SK-N-SH (cell line): ENCODE measurements around the gene LRRC58.

ENCODE experiments used
- CHD2 ChIP-seq: fragments of 150-350 bp; IDR thresholded peaks from 2 replicates; pipeline ENCODE4 v1.6.1; 2018; ENCODE audit warnings: low read length; ENCODE audit not compliant: partially characterized antibody
- EZH2phosphoT487 ChIP-seq: fragments of 200-600 bp; sonication (generic); IDR thresholded peaks from 2 replicates; pipeline ENCODE4 v1.6.1; 2017; ENCODE audit warnings: low read depth, mixed run types, mild to moderate bottlenecking, antibody characterized with exemption, moderate library complexity, borderline replicate concordance
- FOXM1 ChIP-seq: IDR thresholded peaks from 2 replicates; pipeline ENCODE4 v1.4.0; 2012; ENCODE audit warnings: low read depth, mild to moderate bottlenecking
- MEF2A ChIP-seq: IDR thresholded peaks from 2 replicates; pipeline ENCODE4 v1.4.0; 2012; ENCODE audit warnings: low read depth, borderline replicate concordance
- NFIC ChIP-seq: IDR thresholded peaks from 2 replicates; pipeline ENCODE4 v1.4.0; 2012; ENCODE audit warnings: borderline replicate concordance
- POLR2AphosphoS5 ChIP-seq: IDR thresholded peaks from 2 replicates; pipeline ENCODE4 v1.6.1; 2012; ENCODE audit warnings: low read depth, low read length
- REST ChIP-seq: IDR thresholded peaks from 2 replicates; pipeline ENCODE4 v1.6.1; 2012; ENCODE audit warnings: mild to moderate bottlenecking, low read depth, low read length, moderate library complexity
- RXRA ChIP-seq: IDR thresholded peaks from 2 replicates; pipeline ENCODE4 v1.4.0; 2012; ENCODE audit warnings: low read depth, mild to moderate bottlenecking, borderline replicate concordance
- TEAD4 ChIP-seq: IDR thresholded peaks from 2 replicates; pipeline ENCODE4 v1.4.0; 2012; ENCODE audit warnings: mild to moderate bottlenecking, borderline replicate concordance; ENCODE audit not compliant: insufficient read depth
- TF ChIP-seq, protein P1 (sequence below): fragments of 200-600 bp; sonication (generic); IDR thresholded peaks from 2 replicates; pipeline ENCODE4 v1.6.1; 2017; ENCODE audit warnings: antibody characterized with exemption, mild to moderate bottlenecking, moderate library complexity
- TF ChIP-seq, protein P2 (sequence below): IDR thresholded peaks from 2 replicates; pipeline ENCODE4 v1.4.0; 2012; ENCODE audit warnings: low read depth, borderline replicate concordance
- TF ChIP-seq, protein P3 (sequence below): IDR thresholded peaks from 2 replicates; pipeline ENCODE4; 2012
- TF ChIP-seq, protein P4 (sequence below): IDR thresholded peaks from 2 replicates; pipeline ENCODE4 v1.4.0; 2012; ENCODE audit warnings: low read depth

- TF ChIP-seq, protein P1, sequence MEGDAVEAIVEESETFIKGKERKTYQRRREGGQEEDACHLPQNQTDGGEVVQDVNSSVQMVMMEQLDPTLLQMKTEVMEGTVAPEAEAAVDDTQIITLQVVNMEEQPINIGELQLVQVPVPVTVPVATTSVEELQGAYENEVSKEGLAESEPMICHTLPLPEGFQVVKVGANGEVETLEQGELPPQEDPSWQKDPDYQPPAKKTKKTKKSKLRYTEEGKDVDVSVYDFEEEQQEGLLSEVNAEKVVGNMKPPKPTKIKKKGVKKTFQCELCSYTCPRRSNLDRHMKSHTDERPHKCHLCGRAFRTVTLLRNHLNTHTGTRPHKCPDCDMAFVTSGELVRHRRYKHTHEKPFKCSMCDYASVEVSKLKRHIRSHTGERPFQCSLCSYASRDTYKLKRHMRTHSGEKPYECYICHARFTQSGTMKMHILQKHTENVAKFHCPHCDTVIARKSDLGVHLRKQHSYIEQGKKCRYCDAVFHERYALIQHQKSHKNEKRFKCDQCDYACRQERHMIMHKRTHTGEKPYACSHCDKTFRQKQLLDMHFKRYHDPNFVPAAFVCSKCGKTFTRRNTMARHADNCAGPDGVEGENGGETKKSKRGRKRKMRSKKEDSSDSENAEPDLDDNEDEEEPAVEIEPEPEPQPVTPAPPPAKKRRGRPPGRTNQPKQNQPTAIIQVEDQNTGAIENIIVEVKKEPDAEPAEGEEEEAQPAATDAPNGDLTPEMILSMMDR = no peak
- TF ChIP-seq, protein P2, sequence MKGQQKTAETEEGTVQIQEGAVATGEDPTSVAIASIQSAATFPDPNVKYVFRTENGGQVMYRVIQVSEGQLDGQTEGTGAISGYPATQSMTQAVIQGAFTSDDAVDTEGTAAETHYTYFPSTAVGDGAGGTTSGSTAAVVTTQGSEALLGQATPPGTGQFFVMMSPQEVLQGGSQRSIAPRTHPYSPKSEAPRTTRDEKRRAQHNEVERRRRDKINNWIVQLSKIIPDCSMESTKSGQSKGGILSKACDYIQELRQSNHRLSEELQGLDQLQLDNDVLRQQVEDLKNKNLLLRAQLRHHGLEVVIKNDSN = 0 out of 2 replicates have a peak, but pooled peaks have one; percentile 12
- TF ChIP-seq, protein P3, sequence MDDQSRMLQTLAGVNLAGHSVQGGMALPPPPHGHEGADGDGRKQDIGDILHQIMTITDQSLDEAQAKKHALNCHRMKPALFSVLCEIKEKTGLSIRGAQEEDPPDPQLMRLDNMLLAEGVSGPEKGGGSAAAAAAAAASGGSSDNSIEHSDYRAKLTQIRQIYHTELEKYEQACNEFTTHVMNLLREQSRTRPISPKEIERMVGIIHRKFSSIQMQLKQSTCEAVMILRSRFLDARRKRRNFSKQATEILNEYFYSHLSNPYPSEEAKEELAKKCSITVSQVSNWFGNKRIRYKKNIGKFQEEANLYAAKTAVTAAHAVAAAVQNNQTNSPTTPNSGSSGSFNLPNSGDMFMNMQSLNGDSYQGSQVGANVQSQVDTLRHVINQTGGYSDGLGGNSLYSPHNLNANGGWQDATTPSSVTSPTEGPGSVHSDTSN = no peak
- TF ChIP-seq MEF2A (no peak), CHD2 (no peak), FOXM1 (no peak), POLR2AphosphoS5 (no peak), RXRA (no peak), REST (no peak), TEAD4 (no peak), NFIC (no peak), EZH2phosphoT487 (no peak)
- TF ChIP-seq, protein P4, sequence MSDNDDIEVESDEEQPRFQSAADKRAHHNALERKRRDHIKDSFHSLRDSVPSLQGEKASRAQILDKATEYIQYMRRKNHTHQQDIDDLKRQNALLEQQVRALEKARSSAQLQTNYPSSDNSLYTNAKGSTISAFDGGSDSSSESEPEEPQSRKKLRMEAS = no peak
These were observed 15.7 kb upstream of the LRRC58 start for GRCh38 chr3:120364821-120365220.
